Psoas muscle (tissue), 8 donors: Measurements from ENCODE around the gene MICAL1. TPM values are rescaled to one million over a fixed set of nuclear protein-coding genes. Genes with fewer than 3 reads are reported as not detected.

Experiments
- ATAC-seq, 4 donors: fragments of 200-7000 bp; cut with Tn5 transposase; one replicate each; pipeline ENCODE4 v1.9.1; 2020; ENCODE audit warnings: moderate library complexity in 3 of 4, mild to moderate bottlenecking in 2 of 4
- DNase-seq, 2 donors: peaks; one replicate each; pipeline ENCODE4 v3.0.0-alpha.2; 2020
- H3K27ac ChIP-seq: fragments of 200-600 bp; one replicate; pipeline ENCODE4 v1.8.0; 2022
- H3K27me3 ChIP-seq, 3 donors: fragments of 200-600 bp in 1 of 3; one replicate each; pipeline versions ENCODE4 v1.6.1 to v1.8.0; 2013 to 2022; ENCODE audit warnings: low read length in 2 of 3, mild to moderate bottlenecking in 2 of 3, moderate library complexity in 1 of 3; ENCODE audit not compliant: insufficient read depth in 3 of 3
- H3K36me3 ChIP-seq, 2 donors: fragments of 200-600 bp in 1 of 2; one replicate each; pipeline versions ENCODE4 v1.6.1 to v1.8.0; 2013 to 2022; ENCODE audit warnings: low read depth in 1 of 2, mild to moderate bottlenecking in 1 of 2, moderate library complexity in 1 of 2; ENCODE audit not compliant: insufficient read depth in 1 of 2
- H3K4me1 ChIP-seq: fragments of 200-600 bp; one replicate; pipeline ENCODE4 v1.8.0; 2022
- H3K4me3 ChIP-seq: fragments of 200-600 bp; one replicate; pipeline ENCODE4 v1.8.0; 2022; ENCODE audit warnings: mild to moderate bottlenecking
- H3K9me3 ChIP-seq: fragments of 200-600 bp; one replicate; pipeline ENCODE4 v1.8.0; 2022
- WGBS, 3 donors: extraction: QIAGEN DNeasy Blood & Tissue Kit; methylation state at CpG; one replicate each; pipeline versions ENCODE4 v1.1.6 to v1.1.7; 2013; 5-methylcytosine and 5-hydroxymethylcytosine counted together
- intact Hi-C, 2 donors: fragments of 100-400 bp; cut with DNase I; formaldehyde crosslinking; loops; one replicate each; pipeline versions ENCODE4 v1.11.0 to v1.14.2; 2022
- polyA plus RNA-seq, 3 donors: library from polyadenylated mRNA; stranded (reverse); fragments of 200-250 nt; gene quantifications; one replicate each; pipeline ENCODE4 v1.2.3, GENCODE V29; 2013
- total RNA-seq, 4 donors: library from RNA; stranded (reverse); fragmentation: NEBNext Ultra II Directional in 2 of 4; extraction: Animal tissue kit (Norgen Biotek cat#: 25700) in 2 of 4; gene quantifications; one replicate each; pipeline versions ENCODE4 v1.2.1 to v1.2.4, GENCODE V29; 2021 to 2023
- TF ChIP-seq, protein P1 (sequence below): fragments of 200-600 bp; IDR thresholded peaks from one replicate; pipeline ENCODE4 v1.8.0; 2022; ENCODE audit warnings: antibody characterized with exemption
- donor health status: healthy with polysubstance abuse.
- donor health status: DM: no; HTN: no; CAD: no; lungs with moderate emphysema.
- donor health status: Bipolar disorder and iron deficiency.
- donor health status: healthy.
- donor health status: DM: yes; HTN: yes; CAD: no.
- donor health status: DM: no; HTN: no; CAD: no.
- donor health status: DM: no; HTN: no; CAD: no.
- donor health status: DM: yes; HTN: yes; CAD: no.

MICAL1 gene
- total and polyA plus RNA-seq, 7 donors = 3.1 to 9.4 (median 6.2) TPM

GRCh38 chr6:109483735-109484057, 28.1 kb upstream of the MICAL1 start:
- no peak for ATAC-seq
- peaks cover 35% of the 10 kb centered on the region for H3K4me1 ChIP-seq
- H3K36me3 ChIP-seq = peaks cover 5 to 26% of the 10 kb centered on the region in 2 donors
- no peak for DNase-seq
- 1% methylated on average over 6 of the region's 6 CpGs for WGBS, 3 donors
- intact Hi-C loops = loop anchor here in 1 of 2 donors (2.0 kb wide), 1 partner anchor 43 kb away; the partner anchor contains the start of genes PPIL6 and SMPD2
- no peaks in the 10 kb centered on the region for H3K9me3 ChIP-seq
- TF ChIP-seq, protein P1, sequence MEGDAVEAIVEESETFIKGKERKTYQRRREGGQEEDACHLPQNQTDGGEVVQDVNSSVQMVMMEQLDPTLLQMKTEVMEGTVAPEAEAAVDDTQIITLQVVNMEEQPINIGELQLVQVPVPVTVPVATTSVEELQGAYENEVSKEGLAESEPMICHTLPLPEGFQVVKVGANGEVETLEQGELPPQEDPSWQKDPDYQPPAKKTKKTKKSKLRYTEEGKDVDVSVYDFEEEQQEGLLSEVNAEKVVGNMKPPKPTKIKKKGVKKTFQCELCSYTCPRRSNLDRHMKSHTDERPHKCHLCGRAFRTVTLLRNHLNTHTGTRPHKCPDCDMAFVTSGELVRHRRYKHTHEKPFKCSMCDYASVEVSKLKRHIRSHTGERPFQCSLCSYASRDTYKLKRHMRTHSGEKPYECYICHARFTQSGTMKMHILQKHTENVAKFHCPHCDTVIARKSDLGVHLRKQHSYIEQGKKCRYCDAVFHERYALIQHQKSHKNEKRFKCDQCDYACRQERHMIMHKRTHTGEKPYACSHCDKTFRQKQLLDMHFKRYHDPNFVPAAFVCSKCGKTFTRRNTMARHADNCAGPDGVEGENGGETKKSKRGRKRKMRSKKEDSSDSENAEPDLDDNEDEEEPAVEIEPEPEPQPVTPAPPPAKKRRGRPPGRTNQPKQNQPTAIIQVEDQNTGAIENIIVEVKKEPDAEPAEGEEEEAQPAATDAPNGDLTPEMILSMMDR = no peak
- peak overlapping the region; percentile 60 for H3K27ac ChIP-seq
- H3K4me3 ChIP-seq = peak overlapping the region; percentile 96
- no peaks in the 10 kb centered on the region for H3K27me3 ChIP-seq

DNA sequence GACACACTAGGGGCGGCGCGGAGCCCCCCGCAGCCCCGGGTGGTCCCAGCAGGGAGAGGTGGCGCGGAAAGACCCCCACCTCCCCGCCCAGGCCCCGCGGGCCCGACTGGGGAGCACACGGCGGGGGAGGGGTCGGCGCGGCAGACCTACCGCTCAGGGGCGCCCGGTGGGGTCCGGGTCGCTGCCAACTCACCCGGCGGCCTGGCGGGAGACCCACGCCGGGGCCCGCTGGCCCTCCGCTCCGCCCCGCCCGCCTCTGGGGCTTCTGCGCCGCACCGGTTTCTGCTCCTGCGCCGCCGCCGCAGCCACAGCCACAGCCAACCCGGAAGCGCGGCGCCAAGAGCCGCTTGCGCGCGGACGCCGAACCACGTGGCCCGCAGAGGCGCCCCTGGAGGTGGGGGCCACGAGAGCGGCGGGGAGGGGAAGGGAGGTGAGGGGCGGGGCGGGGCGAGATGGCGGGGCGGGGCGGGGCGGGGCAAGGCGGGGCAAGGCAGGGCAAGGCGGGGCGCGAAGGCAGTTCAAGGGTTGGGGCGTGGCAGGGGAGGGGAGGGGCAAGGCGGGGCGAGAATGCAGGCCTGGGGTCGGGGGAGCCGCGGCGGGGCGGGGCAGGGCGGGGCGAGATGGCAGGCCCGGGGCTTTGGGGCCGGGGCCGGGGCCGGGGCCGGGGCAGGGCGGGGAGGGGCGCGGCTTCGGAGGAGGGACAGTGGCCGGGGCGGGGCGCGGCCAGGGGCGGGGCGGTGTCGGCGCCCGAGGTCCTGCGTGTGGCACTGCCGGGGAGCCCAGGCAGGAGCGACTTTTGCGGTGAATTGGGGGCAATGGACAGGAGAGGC, 27.5 kb upstream of the MICAL1 start, which contains the start of gene ZBTB24:
TSS of gene ZBTB24 (minus strand) at position 315 of the 830 bp plus-strand sequence. CDS start 1,193 bp downstream, outside the sequence.
- ATAC-seq = peak; percentile 94 to 96 (median 96)
- peak; percentile 92 to 96 for DNase-seq
- TF ChIP-seq, protein P1 = no peak
- Histone ChIP-seq H3K36me3 (peaks cover 6 to 27% of the 10 kb centered on the region in 2 donors), H3K27ac (peak within 1 kb of the TSS; percentile 91), H3K4me1 (peaks cover 38% of the 10 kb centered on the region), H3K4me3 (peak within 1 kb of the TSS; percentile 96), H3K27me3 (no peaks in the 10 kb centered on the region), H3K9me3 (no peaks in the 10 kb centered on the region)
- intact Hi-C loops = loop anchor here in 1 of 2 donors (2.0 kb wide), 1 partner anchor 42 kb away; the partner anchor contains the start of genes PPIL6 and SMPD2
- WGBS, 3 donors = 1% methylated on average over 40 to 87 of the region's 97 CpGs

DNA sequence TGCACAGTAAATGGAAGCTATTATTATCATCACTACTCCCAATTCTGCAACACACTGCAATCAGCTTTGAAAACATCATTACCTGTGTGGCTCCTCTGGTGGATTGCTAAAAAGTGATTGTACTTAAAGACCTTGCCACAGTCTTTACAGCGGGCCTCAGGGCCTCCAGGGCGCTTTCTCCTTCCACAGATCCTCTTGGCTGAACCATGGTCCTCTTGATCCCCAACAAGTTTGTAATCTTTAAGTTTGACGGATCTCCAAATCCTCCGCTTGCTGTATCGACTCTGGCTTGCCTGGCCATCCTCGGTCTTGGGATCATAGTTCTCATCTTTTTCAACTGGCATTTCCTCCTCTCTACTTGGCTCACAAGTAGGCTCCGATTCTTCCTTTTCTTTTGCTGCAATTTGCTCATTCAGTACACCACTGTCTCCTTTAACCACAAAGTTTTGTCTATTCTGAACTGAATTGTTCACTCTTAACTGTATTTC, 25.5 kb upstream of the MICAL1 start:
- no peak overlapping the region for H3K27ac ChIP-seq
- H3K4me1 ChIP-seq = peaks cover 38% of the 10 kb centered on the region
- H3K4me3 ChIP-seq = peak overlapping the region; percentile 96
- peaks cover 8 to 45% of the 10 kb centered on the region in 2 donors for H3K36me3 ChIP-seq
- TF ChIP-seq, protein P1 = no peak
- H3K9me3 ChIP-seq = no peaks in the 10 kb centered on the region
- ATAC-seq (no peak), DNase-seq (no peak)
- intact Hi-C loops = no loop called here
- H3K27me3 ChIP-seq = no peaks in the 10 kb centered on the region
- WGBS, 3 donors = 93 to 95% (median 93%) methylated on average over 7 of the region's 7 CpGs

GRCh38 chr6:109478841-109479624, 23.5 kb upstream of the MICAL1 start:
- intact Hi-C loops = no loop called here
- no peaks in the 10 kb centered on the region for H3K9me3 ChIP-seq
- DNase-seq (no peak), ATAC-seq (no peak)
- peaks cover 38% of the 10 kb centered on the region for H3K4me1 ChIP-seq
- TF ChIP-seq, protein P1 = no peak
- 79 to 87% (median 84%) methylated on average over 5 of the region's 5 CpGs for WGBS, 3 donors
- no peaks in the 10 kb centered on the region for H3K27me3 ChIP-seq
- H3K36me3 ChIP-seq = peaks cover 8 to 65% of the 10 kb centered on the region in 2 donors
- peak overlapping the region; percentile 96 for H3K4me3 ChIP-seq
- H3K27ac ChIP-seq = no peak overlapping the region
